ENCODE data around the gene KIAA0930.
A peak's percentile ranks its signal among the peaks of the same experiment; 100 is the strongest.

KIAA0930 gene

DNA sequence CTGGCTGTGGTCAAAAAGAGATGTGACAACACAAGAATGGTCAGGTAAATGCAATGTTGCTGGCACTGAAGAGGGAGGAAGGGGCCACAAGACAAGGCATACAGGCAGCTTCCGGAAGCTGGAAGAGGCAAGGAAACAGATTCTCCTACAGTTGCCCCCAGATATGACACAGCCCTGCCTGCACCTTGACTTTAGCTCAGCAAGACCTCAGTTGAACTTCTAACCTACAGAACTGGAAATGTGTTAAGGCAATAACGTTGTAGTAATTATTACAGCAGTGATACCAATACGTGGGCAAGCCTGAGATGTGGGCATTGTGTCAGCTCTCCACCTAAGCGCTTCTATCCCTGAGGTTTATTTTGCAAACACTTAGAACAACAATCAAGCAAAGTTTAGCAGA is 4.2 kb upstream of the KIAA0930 start:
- DNase-seq: no peak
- Histone ChIP-seq H3K79me1 (replicated peaks; ENCODE audit: low read length, poor library complexity, severe bottlenecking) (peaks cover 4% of the 10 kb centered on the region), H4K91ac (ENCODE audit: low read length) (peak overlapping the region; percentile 34), H2BK12ac (ENCODE audit: low read length in 2 of 2) (peak overlapping the region; percentile 3 to 73), H4K8ac (ENCODE audit: low read length) (no peak overlapping the region), H2BK15ac (ENCODE audit: low read depth, poor library complexity, severe bottlenecking) (no peak overlapping the region), H3K36me3 (ENCODE audit: control insufficient read depth in 1 of 2, insufficient read depth in 2 of 2, low read depth in 1 of 2, low read length in 2 of 2) (no peaks in the 10 kb centered on the region), H3K27ac (ENCODE audit: low read length, poor library complexity, severe bottlenecking) (no peak overlapping the region), H3K4me2 (ENCODE audit: low read length, poor library complexity, severe bottlenecking) (no peak overlapping the region), H3K4ac (ENCODE audit: low read depth in 1 of 2, low read length in 2 of 2) (no peak overlapping the region), H3K4me3 (ENCODE audit: insufficient read depth in 1 of 2, low read depth in 1 of 2, low read length in 2 of 2) (no peak overlapping the region), H2AFZ (ENCODE audit: low read depth, low read length) (no peak overlapping the region), H3K9me3 (ENCODE audit: control insufficient read depth, low read length) (no peaks in the 10 kb centered on the region), H2BK120ac (ENCODE audit: low read depth, low read length) (no peak overlapping the region), H3K18ac (ENCODE audit: low read depth in 1 of 2, low read length in 2 of 2) (peak overlapping the region in 1 of 2 experiments; percentile 50), H3K9ac (ENCODE audit: low read length) (no peak overlapping the region), H3K14ac (ENCODE audit: low read length in 2 of 2) (no peak overlapping the region), H3K23ac (ENCODE audit: low read length in 2 of 2) (no peak overlapping the region), H3K4me1 (ENCODE audit: control insufficient read depth, insufficient read depth, low read depth, low read length) (peaks cover 25% of the 10 kb centered on the region), H3K27me3 (ENCODE audit: control insufficient read depth in 1 of 2, insufficient read depth in 1 of 2, low read length in 2 of 2) (no peaks in the 10 kb centered on the region), H2AK5ac (ENCODE audit: low read length, severe bottlenecking) (peak overlapping the region; percentile 78), H2BK5ac (ENCODE audit: low read depth, low read length, poor library complexity, severe bottlenecking) (no peak overlapping the region)
- WGBS: 94% methylated on average over 4 of the region's 4 CpGs

GRCh38 chr22:45242778-45243191 is 2.1 kb upstream of the KIAA0930 start:
- DNase-seq: no peak
- no peak overlapping the region for H3K4me2 ChIP-seq (ENCODE audit: low read length, poor library complexity, severe bottlenecking)
- H2BK15ac ChIP-seq (ENCODE audit: low read depth, poor library complexity, severe bottlenecking): no peak overlapping the region
- H2BK12ac ChIP-seq (ENCODE audit: low read length in 2 of 2): no peak overlapping the region
- H3K27me3 ChIP-seq (ENCODE audit: control insufficient read depth in 1 of 2, insufficient read depth in 1 of 2, low read length in 2 of 2): no peaks in the 10 kb centered on the region
- H3K4me1 ChIP-seq (ENCODE audit: control insufficient read depth, insufficient read depth, low read depth, low read length): peaks cover 25% of the 10 kb centered on the region
- peaks cover 20% of the 10 kb centered on the region for H3K79me1 ChIP-seq (replicated peaks; ENCODE audit: low read length, poor library complexity, severe bottlenecking)
- H3K23ac ChIP-seq (ENCODE audit: low read length in 2 of 2): no peak overlapping the region
- peaks cover 3 to 6% of the 10 kb centered on the region in 2 experiments for H3K36me3 ChIP-seq (ENCODE audit: control insufficient read depth in 1 of 2, insufficient read depth in 2 of 2, low read depth in 1 of 2, low read length in 2 of 2)
- no peak overlapping the region for H3K4ac ChIP-seq (ENCODE audit: low read depth in 1 of 2, low read length in 2 of 2)
- no peak overlapping the region for H3K14ac ChIP-seq (ENCODE audit: low read length in 2 of 2)
- H4K8ac ChIP-seq (ENCODE audit: low read length): no peak overlapping the region
- H2BK5ac ChIP-seq (ENCODE audit: low read depth, low read length, poor library complexity, severe bottlenecking): no peak overlapping the region
- no peaks in the 10 kb centered on the region for H3K9me3 ChIP-seq (ENCODE audit: control insufficient read depth, low read length)
- H4K91ac ChIP-seq (ENCODE audit: low read length): no peak overlapping the region
- no peak overlapping the region for H2BK120ac ChIP-seq (ENCODE audit: low read depth, low read length)
- H2AFZ ChIP-seq (ENCODE audit: low read depth, low read length): no peak overlapping the region
- H2AK5ac ChIP-seq (ENCODE audit: low read length, severe bottlenecking): no peak overlapping the region
- no peak overlapping the region for H3K18ac ChIP-seq (ENCODE audit: low read depth in 1 of 2, low read length in 2 of 2)
- no peak overlapping the region for H3K9ac ChIP-seq (ENCODE audit: low read length)
- 82% methylated on average over 7 of the region's 7 CpGs for WGBS
- H3K27ac ChIP-seq (ENCODE audit: low read length, poor library complexity, severe bottlenecking): no peak overlapping the region
- H3K4me3 ChIP-seq (ENCODE audit: insufficient read depth in 1 of 2, low read depth in 1 of 2, low read length in 2 of 2): no peak overlapping the region

GRCh38 chr22:45240104-45240809 is 437 bp downstream of the KIAA0930 start:
- Histone ChIP-seq H3K4me1 (ENCODE audit: control insufficient read depth, insufficient read depth, low read depth, low read length) (peaks cover 20% of the 10 kb centered on the region), H4K8ac (ENCODE audit: low read length) (no peak overlapping the region), H2BK5ac (ENCODE audit: low read depth, low read length, poor library complexity, severe bottlenecking) (no peak overlapping the region), H2AFZ (ENCODE audit: low read depth, low read length) (peak overlapping the region; percentile 16), H3K27me3 (ENCODE audit: control insufficient read depth in 1 of 2, insufficient read depth in 1 of 2, low read length in 2 of 2) (no peaks in the 10 kb centered on the region), H2BK120ac (ENCODE audit: low read depth, low read length) (peak overlapping the region; percentile 11), H3K14ac (ENCODE audit: low read length in 2 of 2) (peak overlapping the region in 1 of 2 experiments; percentile 61), H3K79me1 (replicated peaks; ENCODE audit: low read length, poor library complexity, severe bottlenecking) (peaks cover 38% of the 10 kb centered on the region), H3K18ac (ENCODE audit: low read depth in 1 of 2, low read length in 2 of 2) (peak overlapping the region; percentile 17 to 50), H3K4ac (ENCODE audit: low read depth in 1 of 2, low read length in 2 of 2) (peak overlapping the region in 1 of 2 experiments; percentile 56), H4K91ac (ENCODE audit: low read length) (no peak overlapping the region), H3K9ac (ENCODE audit: low read length) (peak overlapping the region; percentile 81), H3K9me3 (ENCODE audit: control insufficient read depth, low read length) (no peaks in the 10 kb centered on the region), H3K4me3 (ENCODE audit: insufficient read depth in 1 of 2, low read depth in 1 of 2, low read length in 2 of 2) (peak overlapping the region; percentile 72 to 88), H3K23ac (ENCODE audit: low read length in 2 of 2) (peak overlapping the region in 1 of 2 experiments; percentile 90), H2BK12ac (ENCODE audit: low read length in 2 of 2) (peak overlapping the region in 1 of 2 experiments; percentile 21), H2BK15ac (ENCODE audit: low read depth, poor library complexity, severe bottlenecking) (no peak overlapping the region), H3K27ac (ENCODE audit: low read length, poor library complexity, severe bottlenecking) (no peak overlapping the region), H2AK5ac (ENCODE audit: low read length, severe bottlenecking) (no peak overlapping the region), H3K4me2 (ENCODE audit: low read length, poor library complexity, severe bottlenecking) (peak overlapping the region; percentile 92), H3K36me3 (ENCODE audit: control insufficient read depth in 1 of 2, insufficient read depth in 2 of 2, low read depth in 1 of 2, low read length in 2 of 2) (peaks cover 3 to 21% of the 10 kb centered on the region in 2 experiments)
- under 1% methylated on average over 34 of the region's 73 CpGs for WGBS
- DNase-seq: peak; percentile 43

- no peak overlapping the region for H3K27ac ChIP-seq (ENCODE audit: low read length, poor library complexity, severe bottlenecking)
- no peaks in the 10 kb centered on the region for H3K9me3 ChIP-seq (ENCODE audit: control insufficient read depth, low read length)
- no peak for DNase-seq
- H3K36me3 ChIP-seq (ENCODE audit: control insufficient read depth in 1 of 2, insufficient read depth in 2 of 2, low read depth in 1 of 2, low read length in 2 of 2): peaks cover 3 to 24% of the 10 kb centered on the region in 2 experiments
- H4K8ac ChIP-seq (ENCODE audit: low read length): no peak overlapping the region
- peak overlapping the region; percentile 53 for H4K91ac ChIP-seq (ENCODE audit: low read length)
- H3K79me1 ChIP-seq (replicated peaks; ENCODE audit: low read length, poor library complexity, severe bottlenecking): peaks cover 40% of the 10 kb centered on the region
- peak overlapping the region; percentile 72 to 88 for H3K4me3 ChIP-seq (ENCODE audit: insufficient read depth in 1 of 2, low read depth in 1 of 2, low read length in 2 of 2)
- WGBS: 46% methylated on average over 5 of the region's 8 CpGs
- peak overlapping the region in 1 of 2 experiments; percentile 61 for H3K14ac ChIP-seq (ENCODE audit: low read length in 2 of 2)
- H3K23ac ChIP-seq (ENCODE audit: low read length in 2 of 2): no peak overlapping the region
- no peak overlapping the region for H2BK5ac ChIP-seq (ENCODE audit: low read depth, low read length, poor library complexity, severe bottlenecking)
- H2BK120ac ChIP-seq (ENCODE audit: low read depth, low read length): no peak overlapping the region
- no peak overlapping the region for H2AK5ac ChIP-seq (ENCODE audit: low read length, severe bottlenecking)
- H3K27me3 ChIP-seq (ENCODE audit: control insufficient read depth in 1 of 2, insufficient read depth in 1 of 2, low read length in 2 of 2): no peaks in the 10 kb centered on the region
- H3K4me2 ChIP-seq (ENCODE audit: low read length, poor library complexity, severe bottlenecking): peak overlapping the region; percentile 92
- H3K4ac ChIP-seq (ENCODE audit: low read depth in 1 of 2, low read length in 2 of 2): peak overlapping the region in 1 of 2 experiments; percentile 56
- no peak overlapping the region for H2BK15ac ChIP-seq (ENCODE audit: low read depth, poor library complexity, severe bottlenecking)
- H3K9ac ChIP-seq (ENCODE audit: low read length): peak overlapping the region; percentile 81
- H3K4me1 ChIP-seq (ENCODE audit: control insufficient read depth, insufficient read depth, low read depth, low read length): peaks cover 18% of the 10 kb centered on the region
- H2AFZ ChIP-seq (ENCODE audit: low read depth, low read length): no peak overlapping the region
- no peak overlapping the region for H3K18ac ChIP-seq (ENCODE audit: low read depth in 1 of 2, low read length in 2 of 2)
- peak overlapping the region in 1 of 2 experiments; percentile 21 for H2BK12ac ChIP-seq (ENCODE audit: low read length in 2 of 2)
Measured at GRCh38 chr22:45239681-45240051, 1.0 kb downstream of the KIAA0930 start.

Data from mesenchymal stem cell (in vitro differentiated cells and primary cell).